A549 (cell line): Measurements from ENCODE around the gene BMP7.

ENCODE experiments used
- BHLHE40 ChIP-seq: IDR thresholded peaks from 2 replicates; pipeline ENCODE4 v1.6.1; 2012; ENCODE audit warnings: low read depth, low read length, inconsistent platforms
- CEBPB ChIP-seq, 2 experiments: fragments of >200 bp in 1 of 2; sonication (Bioruptor Twin) in 1 of 2; formaldehyde crosslinking in 1 of 2; IDR thresholded peaks; 2 replicates each; pipeline ENCODE4 v1.6.1; 2012 to 2016
- CHD2 ChIP-seq: fragments of 150-350 bp; IDR thresholded peaks from 2 replicates; pipeline ENCODE4 v1.6.1; 2014; ENCODE audit warnings: low read length; ENCODE audit not compliant: partially characterized antibody
- CTCF ChIP-seq: fragments of >200 bp; sonication (Bioruptor Twin); formaldehyde crosslinking; IDR thresholded peaks from 3 replicates; pipeline ENCODE4 v1.5.1; 2016
- E2F6 ChIP-seq: IDR thresholded peaks from 2 replicates; pipeline ENCODE4 v1.6.1; 2012; ENCODE audit warnings: low read depth, borderline replicate concordance
- EP300 ChIP-seq, 2 experiments: fragments of >200 bp; sonication (Bioruptor Twin); formaldehyde crosslinking; IDR thresholded peaks; 2 replicates in 1 of 2; 3 replicates in 1 of 2; pipeline ENCODE4 v1.6.1; 2016 to 2017
- FOXS1 ChIP-seq: fragments of 250-450 bp; sonication (Bioruptor Pico); IDR thresholded peaks from 2 replicates; pipeline ENCODE4 v1.5.0; 2020; ENCODE audit warnings: mild to moderate bottlenecking, moderate library complexity
- SREBF2 ChIP-seq: fragments of 450-650 bp; IDR thresholded peaks from 2 replicates; pipeline ENCODE4 v1.6.1; 2014; ENCODE audit warnings: mild to moderate bottlenecking, moderate library complexity

- TF ChIP-seq CEBPB (IDR thresholded peaks at IDR 0.05) = no peak
- no peak for TF ChIP-seq CHD2
- no peak for TF ChIP-seq SREBF2
- TF ChIP-seq BHLHE40 = no peak
- TF ChIP-seq CTCF = no peak
- no peak for TF ChIP-seq FOXS1 (CRISPR knock-in tag)
- TF ChIP-seq E2F6 = no peak
- TF ChIP-seq EP300 (IDR thresholded peaks at IDR 0.05) = no peak
These were observed 119.3 kb downstream of the BMP7 start for GRCh38 chr20:57147185-57147584.
